Hematopoietic multipotent progenitor cell treated with erythropoietin and hydrocortisone succinate and interleukin-3 and kit ligand, for 8 days (in vitro differentiated cells): ENCODE results near the gene MTMR12.
A peak's percentile ranks its signal among the peaks of the same experiment; 100 is the strongest.
"Not testable (repeated sequence)": the region's sequence is repeated elsewhere in the genome, so short reads cannot be mapped to it uniquely, and the experiment has no call there.

Source experiments
- DNase-seq: peaks from one replicate; pipeline ENCODE4 v3.0.0-alpha.2; 2015

Gene MTMR12

GRCh38 chr5:32322882-32323281, 10.1 kb upstream of the MTMR12 start:
- DNase-seq = no peak

GRCh38 chr5:32321787-32322186, 9.0 kb upstream of the MTMR12 start:
- not testable (repeated sequence) for DNase-seq

- DNase-seq = no peak
Measured at GRCh38 chr5:32320576-32320975, 7.8 kb upstream of the MTMR12 start.

- DNase-seq = no peak
Measured at GRCh38 chr5:32319926-32320543, 7.3 kb upstream of the MTMR12 start.

GRCh38 chr5:32319392-32319791, 6.7 kb upstream of the MTMR12 start:
- DNase-seq = no peak

GRCh38 chr5:32317041-32317440, 4.3 kb upstream of the MTMR12 start:
- no peak for DNase-seq

GRCh38 chr5:32315221-32316014, 2.7 kb upstream of the MTMR12 start:
- no peak for DNase-seq

GRCh38 chr5:32314658-32315057, 1.9 kb upstream of the MTMR12 start:
- DNase-seq = no peak

- not testable (repeated sequence) for DNase-seq
Measured at GRCh38 chr5:32314152-32314488, 1.4 kb upstream of the MTMR12 start.

GRCh38 chr5:32312197-32312594, 543 bp downstream of the MTMR12 start:
- DNase-seq = peak; percentile 52

- no peak for DNase-seq
Measured at GRCh38 chr5:32311404-32312196, 1.1 kb downstream of the MTMR12 start.

GRCh38 chr5:32309761-32310160, 3.0 kb downstream of the MTMR12 start:
- no peak for DNase-seq

- DNase-seq = peak; percentile 46
Measured at GRCh38 chr5:32308946-32309345, 3.8 kb downstream of the MTMR12 start.

GRCh38 chr5:32307769-32308194, 5.0 kb downstream of the MTMR12 start:
- peak; percentile 36 for DNase-seq

GRCh38 chr5:32304622-32305021, 8.1 kb downstream of the MTMR12 start:
- peak; percentile 52 for DNase-seq

- DNase-seq = no peak
Measured at GRCh38 chr5:32303755-32304120, 9.0 kb downstream of the MTMR12 start.

GRCh38 chr5:32302835-32303754, 9.6 kb downstream of the MTMR12 start:
- no peak for DNase-seq

GRCh38 chr5:32301891-32302290, 10.8 kb downstream of the MTMR12 start:
- DNase-seq = no peak

GRCh38 chr5:32299059-32299677, 13.6 kb downstream of the MTMR12 start:
- DNase-seq = no peak

GRCh38 chr5:32298059-32298415, 14.7 kb downstream of the MTMR12 start:
- DNase-seq = peak; percentile 54

GRCh38 chr5:32297181-32298058, 15.3 kb downstream of the MTMR12 start:
- peak; percentile 92 for DNase-seq
